GM03348 (cell line): Measurements from ENCODE around the gene DNM3.
"Not testable (repeated sequence)": the region's sequence is repeated elsewhere in the genome, so short reads cannot be mapped to it uniquely, and the experiment has no call there.

ENCODE experiments used
- DNase-seq: peaks from one replicate; pipeline ENCODE4 v3.0.0; 2012; ENCODE audit warnings: low spot score

Gene DNM3

DNA sequence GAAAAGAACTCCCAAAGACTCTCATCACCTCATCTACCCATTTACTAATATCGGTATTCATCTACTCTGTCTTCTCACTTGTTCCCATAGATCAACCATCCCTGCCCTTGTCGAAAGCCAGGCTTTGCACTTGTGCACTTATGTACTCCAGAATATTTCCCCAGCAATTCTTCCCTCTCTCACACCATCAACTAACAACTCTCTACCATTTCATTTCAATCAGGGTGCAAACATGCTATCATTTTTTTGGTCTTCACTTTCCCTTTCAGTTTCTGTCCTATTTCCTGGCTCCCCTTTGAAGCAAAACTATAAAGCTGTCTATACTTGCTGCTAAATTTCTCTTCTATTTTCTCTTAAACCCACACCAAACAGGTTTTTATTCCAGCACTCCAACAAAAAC is 585.9 kb downstream of the DNM3 start:
- DNase-seq, result no peak

DNA sequence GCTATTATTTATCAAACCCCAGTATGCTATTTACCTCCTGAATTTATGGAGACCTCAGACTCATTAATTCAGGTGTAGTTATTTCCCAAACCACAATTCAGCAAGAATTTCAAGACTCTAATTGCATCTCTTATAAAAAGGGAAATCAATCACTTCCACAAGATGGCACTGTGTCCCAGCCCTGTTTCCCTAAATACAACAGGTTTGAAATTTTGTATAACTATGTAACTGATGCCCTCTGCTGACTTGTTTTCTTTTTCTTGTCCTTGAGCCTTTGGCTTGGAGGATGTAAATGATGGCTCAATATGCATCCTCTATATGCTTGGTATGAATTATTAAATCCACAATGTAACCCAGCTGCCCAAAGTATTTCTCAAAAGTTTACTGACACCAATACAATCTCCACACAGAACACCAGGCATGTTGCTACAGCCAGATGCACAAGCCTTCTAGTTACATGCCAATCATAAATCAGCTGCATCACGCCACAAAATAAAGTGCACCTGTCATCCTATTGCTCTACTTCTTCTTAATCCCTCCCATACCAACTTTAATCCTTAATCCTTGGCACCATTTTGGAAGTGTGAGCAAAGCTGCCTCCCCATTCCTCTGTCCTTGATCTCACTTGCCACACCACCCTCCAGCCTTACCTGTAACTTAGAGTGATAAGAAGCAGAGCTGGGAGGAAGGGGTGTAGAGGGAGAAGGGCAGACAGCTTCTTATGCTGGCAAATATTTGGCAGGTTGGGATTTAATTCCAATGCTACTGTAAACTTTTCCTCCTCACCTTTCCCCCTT is 588.2 kb downstream of the DNM3 start:
- peak; percentile 75 for DNase-seq

DNA sequence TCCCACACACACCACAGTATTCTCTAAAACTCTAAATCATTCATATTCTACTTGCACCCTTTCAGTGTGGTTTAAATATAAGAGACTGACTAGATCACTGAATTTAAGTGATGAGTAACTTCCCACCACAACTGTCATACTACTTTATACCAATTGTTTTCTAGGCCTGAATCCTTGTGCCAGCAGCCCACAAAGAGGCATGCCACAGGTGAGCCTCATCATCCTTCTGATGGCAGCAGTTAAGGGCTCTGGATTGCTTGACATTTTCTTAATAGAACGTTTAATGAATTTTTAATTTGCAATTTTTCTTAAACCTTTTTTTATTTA is 588.8 kb downstream of the DNM3 start:
- no peak for DNase-seq

DNA sequence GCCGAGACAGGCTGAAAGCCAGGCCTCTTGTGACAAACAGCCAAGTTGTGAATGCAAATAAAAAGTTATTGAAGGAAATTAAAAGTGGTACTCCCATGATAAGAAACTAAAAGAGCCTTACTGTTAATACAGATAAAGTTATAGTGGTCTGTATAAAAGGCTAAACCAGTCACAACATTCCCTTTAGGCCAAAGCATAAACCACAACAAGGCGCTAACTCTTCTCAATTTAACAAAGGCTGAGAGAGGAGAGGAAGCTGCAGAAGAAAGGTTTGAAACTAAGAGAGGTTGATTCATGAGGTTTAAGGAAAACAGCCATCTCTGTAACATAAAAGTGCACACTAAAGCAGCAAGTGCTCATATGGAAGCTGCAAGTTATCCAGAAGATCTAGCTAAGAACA is 589.9 kb downstream of the DNM3 start:
- no peak for DNase-seq

DNA sequence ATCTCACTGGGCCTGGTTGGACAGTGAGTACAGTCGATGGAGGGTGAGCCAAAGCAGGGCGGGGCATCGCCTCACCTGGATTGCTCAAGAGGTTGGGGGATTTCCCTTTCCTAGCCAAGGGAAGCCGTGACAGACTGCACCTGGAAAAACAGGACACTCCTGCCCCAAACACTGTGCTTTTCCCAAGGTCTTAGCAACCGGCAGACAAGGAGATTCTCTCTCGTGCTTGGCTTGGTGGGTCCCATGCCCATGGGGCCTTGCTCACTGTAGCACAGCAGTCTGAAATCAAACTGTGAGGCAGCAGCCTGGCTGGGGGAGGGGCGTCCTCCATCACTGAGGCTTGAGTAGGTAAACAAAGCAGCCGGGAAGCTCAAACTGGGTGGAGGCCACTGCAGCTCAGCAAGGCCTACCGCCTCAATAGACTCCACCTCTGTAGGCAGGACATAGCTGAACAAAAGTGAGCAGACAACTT is 590.5 kb downstream of the DNM3 start:
- DNase-seq, result no peak

DNA sequence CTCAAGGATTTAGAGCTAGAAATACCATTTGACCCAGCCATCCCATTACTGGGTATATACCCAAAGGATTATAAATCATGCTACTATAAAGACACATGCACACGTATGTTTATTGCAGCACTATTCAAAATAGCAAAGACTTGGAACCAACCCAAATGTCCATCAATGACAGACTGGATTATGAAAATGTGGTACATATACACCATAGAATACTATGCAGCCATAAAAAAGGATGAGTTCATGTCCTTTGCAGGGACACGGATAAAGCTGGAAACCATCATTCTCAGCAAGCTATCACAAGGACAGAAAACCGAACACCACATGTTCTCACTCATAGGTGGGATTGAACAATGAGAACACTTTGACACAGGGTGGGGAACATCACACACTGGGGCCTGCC is 595.9 kb downstream of the DNM3 start:
- not testable (repeated sequence) for DNase-seq

DNA sequence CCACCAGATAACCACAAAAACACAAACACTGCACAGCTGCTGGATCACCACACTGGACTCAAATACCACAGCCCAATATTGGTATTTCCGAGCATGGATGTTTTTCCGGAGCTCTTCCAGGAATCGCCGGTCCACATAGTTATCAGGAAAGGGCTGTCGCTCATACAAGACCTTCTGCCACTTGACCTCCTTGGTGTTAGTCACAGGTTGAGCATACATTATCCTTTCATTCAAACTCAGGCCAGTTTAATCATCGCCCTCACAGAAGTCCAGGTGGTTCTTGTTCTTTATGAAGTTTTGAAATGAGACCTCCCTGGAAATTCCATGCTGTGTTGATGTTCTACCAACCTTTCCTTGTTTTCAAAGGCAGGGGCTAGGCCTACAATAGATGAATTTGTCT is 601.1 kb downstream of the DNM3 start:
- DNase-seq, result no peak

DNA sequence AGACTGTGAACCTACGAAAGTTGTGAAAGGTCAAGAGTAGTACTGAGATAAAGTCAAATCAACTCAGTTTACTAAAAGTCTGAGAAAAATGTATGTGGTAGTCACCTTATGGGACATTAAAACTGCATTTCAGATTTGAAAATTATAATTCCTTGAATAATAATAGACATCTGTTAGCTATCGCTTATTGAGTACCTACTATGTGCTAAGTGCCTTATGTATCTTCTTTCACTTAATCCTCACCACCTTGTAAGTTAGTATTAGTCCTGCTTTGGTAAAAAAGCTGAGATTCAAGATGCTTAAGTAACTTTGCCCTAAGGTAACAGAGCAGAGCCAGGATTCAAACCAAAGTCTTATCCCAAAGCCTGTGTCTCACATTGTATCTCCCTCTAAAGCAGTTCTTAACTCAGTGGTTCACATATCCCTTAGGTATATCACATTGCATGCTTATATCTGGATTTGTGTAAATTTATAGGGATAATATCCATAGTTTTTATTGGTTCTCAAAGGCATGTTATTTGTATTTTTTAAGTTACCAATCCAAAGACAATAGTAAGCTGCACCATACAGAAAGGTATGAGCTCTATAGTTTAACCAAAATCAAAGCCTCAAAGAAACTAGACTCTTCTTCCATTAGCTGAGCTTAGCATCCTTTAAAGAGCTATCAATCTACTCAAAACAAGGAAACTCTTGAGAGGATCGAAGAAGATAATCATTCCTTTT is 601.7 kb downstream of the DNM3 start:
- DNase-seq, result no peak

DNA sequence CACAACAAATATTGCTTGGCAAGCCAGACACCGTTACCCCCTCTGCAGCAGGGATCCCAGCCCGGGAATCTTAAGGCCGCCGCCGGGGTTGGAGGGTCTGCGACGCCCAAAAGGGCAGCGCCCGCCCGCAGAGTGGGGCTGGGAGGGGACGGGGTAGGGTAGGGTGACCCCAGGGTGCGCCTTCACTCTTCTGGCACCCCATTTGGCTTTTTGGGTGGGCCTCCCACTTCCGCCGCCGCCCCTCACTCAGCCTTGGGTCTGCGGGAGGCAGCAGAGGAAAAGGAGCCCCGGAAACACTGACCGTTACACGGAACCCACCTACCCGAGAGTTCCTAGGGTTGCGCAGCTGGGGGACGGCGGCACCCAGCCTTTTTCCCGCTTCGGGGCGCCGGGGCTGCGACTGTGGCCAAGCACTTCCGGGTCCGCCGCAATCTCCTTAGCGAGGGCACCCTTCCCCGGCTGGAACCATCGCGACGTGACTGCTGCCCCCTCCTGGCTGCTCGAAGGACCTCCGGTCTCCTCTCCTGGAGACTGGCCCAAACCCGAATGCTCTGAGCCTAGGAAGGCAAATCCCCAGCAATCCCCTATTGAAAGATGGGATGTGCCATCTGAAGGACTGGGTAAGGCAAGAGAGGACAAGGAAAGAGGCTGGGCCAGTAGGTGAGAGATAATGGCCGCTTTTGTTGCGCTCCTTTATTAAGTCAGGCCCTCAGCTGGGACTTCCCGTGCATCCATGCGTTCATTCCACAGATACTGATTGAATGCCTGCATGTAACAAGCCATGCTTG is 602.6 kb downstream of the DNM3 start, which contains the start of gene PIGC:
Gene PIGC (minus strand): TSS at position 404 of the 788 bp plus-strand sequence. CDS start 1,447 bp downstream, outside the sequence.
- DNase-seq, result peak; percentile 96

DNA sequence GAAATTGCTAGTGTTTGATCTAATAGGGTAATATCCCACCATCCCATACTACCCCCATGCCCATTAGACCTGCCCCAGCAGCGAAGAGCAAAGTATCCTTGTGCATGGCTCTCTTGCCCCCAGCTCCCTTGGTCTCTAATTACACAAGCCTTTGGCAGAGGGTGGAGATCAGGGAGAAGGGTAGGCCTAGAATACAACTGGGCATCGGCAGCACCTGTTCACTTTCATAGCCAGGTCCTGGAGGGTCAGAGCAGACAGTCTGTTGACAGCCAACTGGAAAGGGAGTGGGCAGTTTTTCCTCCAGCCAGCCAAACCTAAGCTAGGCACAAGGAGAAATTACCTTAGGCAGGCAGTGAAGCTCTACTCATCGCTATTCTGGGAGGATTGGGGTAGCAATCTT is 605.2 kb downstream of the DNM3 start:
- DNase-seq, result no peak

DNA sequence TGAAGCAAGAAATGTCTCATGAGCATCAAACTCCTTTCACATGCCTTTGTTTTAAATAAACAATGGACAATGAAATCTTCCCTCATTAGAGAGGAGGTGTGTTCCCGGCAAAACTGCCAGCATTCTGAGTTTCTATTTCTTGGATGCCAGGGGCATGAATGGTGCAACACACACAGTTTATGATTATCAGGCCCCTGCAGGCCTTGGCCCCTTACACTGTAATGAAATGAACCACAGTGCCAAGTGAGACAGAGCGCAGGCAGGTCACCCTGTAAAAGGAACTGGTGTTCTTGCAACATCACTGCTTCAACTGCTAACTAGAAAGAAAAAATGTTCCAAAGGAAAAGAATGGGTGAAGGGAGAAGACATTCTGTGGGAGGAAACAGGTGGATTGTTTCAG is 606.3 kb downstream of the DNM3 start:
- DNase-seq, result no peak

DNA sequence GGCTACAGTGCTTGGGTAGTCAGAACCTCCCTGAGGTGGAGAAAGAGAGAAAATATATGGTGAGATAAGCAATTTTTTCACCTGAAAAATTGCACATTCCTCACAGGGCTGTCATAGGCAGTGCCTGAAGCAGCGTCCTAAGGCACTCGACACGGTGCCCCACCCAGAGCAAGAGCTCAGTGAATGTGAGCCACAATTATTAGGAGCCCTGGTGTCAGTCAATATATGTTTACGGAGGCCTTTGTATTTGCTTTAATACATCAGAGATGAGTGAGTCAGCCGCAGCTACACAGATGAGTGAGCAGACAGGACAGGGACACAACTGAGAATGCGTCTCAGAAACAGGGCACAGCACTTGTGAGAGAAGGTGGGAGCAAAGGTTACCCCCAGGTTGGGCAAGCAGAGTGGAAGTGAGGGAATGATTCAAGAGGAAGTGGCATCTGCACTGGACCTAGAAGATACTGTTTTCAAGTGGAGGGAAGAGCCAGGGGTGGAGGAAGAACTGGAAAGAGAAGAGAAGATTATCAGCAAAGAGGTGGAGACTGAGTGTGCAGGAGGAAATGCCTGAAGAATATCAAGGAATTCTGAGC is 607.8 kb downstream of the DNM3 start:
- no peak for DNase-seq

DNA sequence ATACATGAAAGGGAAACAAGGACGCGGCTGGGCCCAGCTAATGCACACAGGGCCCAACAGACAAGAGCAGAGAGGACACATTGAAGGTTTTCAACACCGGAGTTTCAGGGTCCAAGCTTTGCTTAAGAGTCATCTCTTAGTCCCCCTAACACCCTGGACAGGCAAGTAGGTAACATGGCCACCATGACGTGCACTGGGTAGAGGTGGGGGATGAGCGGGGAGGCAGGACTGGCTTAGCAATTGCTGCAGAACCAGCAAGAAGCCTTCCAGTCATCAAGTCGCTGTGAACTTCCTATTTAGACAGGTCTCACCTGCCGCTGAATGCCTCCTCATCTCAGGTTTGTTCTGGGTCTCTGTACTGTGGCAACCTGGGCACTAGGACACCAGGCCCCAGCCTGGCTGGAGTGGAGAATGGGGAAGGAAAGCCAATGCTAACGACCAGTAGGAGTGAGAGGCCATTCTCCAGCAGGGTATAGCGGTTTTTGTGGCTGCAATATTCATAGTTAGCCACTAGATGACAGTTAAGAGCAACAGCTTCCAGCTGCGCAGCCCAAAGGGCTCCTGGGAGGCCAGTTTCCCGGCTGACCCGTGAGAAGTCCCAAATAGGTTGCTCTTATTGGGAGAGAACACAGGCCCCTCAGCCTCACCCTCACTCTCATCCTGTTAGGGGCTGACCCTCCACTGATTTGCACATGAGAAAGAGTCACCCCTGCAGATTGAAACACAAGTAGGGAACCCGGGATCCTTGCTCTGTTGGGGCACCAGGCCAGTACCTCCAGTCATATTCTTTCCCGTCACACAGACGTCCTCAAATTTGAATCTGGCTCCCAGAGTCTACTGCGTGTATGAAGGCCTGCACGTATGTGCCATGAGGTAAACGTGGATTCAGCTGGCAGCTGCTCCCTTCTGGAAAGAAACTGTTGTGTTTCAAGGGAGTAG is 608.6 kb downstream of the DNM3 start:
- DNase-seq, result peak; percentile 89

DNA sequence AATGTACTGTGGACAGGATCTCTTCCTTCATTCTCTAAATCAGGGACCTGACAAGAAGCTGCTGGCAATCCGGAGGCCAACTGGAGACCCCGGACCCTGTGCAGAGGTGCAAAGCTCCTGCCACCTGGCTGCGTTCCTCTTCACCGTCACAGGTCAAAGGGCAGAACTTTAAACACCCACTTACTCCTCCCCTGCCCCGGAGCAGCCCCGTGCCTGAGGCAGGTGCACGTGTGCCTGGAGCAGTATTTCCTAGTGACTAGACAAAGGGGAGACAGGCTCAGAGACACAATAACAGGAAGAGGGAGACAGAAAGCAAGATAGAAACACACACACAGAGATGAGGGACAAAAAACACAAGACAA is 609.2 kb downstream of the DNM3 start:
- no peak for DNase-seq

DNA sequence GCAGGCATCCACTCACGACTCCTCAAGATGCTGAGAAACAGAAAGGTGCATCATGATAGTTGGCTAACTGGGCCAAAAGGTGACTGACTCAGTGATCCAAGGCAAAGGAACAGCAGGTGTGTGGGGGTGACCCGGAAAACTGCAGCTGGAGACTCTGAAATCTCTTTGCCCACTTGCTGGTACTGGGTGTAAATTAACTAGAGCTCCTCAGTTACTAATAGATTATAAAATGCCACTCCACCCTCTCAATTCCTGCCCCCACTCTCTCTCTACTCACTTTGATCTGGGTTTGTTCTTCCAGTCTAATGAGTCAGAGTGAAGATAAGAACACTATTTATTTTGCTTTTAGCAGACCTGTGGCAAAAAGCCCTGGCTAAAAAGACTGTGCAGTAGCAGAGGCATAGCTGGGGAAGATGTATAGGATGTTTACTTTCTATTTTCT is 609.7 kb downstream of the DNM3 start:
- DNase-seq, result peak; percentile 19

DNA sequence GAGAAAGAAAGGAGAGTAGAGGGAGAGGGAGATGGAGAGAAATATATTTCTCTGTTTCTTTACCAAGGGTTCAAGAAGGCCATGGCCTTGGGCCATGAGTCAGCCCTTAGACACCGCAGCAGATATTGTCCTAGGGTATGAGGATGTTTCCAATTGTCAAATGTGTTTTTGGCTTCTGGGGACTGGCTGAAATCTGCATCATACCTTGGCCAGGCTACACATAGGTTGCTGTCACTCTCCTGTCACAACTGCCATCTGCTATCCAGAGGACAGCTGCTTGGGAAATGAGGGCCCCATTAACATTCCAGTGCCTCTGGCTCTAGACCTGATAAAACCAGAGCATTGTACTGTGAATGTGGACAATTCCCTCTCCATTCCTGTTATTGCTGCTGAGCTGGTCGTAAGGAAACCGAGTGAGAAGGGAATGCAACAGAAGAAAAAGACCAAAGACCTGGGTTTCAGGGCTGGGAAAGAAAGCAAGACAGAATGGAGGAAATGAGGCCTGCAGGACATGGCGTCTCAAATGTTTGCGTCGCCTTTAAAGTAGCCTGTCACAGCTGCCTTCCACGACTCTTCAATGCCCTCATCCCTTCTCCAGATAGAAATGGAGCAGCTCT is 611.3 kb downstream of the DNM3 start:
- no peak for DNase-seq

DNA sequence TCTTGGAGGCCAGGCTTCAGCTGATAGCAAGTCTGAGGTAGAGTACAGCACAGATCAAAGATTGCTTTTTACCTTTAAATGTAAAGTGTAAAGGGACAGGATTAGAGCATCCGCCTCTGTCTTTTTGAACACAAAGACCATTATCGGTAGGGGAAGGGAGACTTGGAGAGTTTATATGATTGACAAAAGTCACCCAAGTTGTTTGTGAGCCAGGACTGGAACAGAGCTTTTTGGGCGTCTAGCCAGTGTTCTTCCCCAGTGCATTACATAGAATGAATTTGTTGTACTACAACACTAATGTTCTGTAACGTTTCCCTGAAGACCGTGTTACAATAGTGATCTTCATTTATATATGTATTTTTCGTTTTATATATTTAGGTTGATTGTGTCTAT is 611.9 kb downstream of the DNM3 start:
- no peak for DNase-seq

DNA sequence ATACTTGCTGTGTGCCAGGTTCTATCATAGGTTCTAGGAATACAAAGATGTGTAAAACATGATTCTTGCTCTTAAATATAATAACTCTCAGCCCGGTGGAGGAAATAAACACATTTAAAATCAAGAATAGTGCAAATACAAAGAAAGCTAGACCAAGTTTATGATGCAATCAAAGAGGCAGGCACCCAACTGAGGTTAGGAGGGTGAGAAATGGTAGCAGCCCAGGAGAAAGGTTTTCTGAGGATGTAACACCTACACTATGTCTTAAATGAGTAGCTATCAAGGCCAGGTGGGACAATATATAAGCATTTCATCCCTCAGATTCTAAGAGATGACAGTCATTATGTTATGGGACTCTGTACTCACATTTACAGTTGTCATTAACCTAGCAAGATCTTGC is 612.3 kb downstream of the DNM3 start:
- DNase-seq, result no peak

DNA sequence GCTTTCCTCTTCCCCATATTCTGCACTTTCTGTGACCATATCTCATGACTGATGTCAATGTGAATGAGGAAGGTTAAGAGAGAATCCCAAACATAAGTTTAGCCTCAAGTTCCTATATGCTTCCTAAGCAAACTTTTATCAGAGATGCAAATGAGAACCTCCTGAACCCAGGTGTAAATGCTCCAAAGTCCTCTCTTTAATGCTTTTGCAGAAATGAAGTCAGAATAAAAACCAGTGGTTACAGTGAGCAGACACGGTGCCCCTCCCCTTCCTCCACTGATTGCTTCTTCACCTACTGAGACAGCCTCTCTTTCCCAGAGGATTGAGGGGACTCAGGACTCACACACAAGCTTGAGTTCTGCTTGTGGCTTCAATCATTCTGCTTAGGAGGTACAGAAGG is 614.2 kb downstream of the DNM3 start:
- DNase-seq, result no peak

DNA sequence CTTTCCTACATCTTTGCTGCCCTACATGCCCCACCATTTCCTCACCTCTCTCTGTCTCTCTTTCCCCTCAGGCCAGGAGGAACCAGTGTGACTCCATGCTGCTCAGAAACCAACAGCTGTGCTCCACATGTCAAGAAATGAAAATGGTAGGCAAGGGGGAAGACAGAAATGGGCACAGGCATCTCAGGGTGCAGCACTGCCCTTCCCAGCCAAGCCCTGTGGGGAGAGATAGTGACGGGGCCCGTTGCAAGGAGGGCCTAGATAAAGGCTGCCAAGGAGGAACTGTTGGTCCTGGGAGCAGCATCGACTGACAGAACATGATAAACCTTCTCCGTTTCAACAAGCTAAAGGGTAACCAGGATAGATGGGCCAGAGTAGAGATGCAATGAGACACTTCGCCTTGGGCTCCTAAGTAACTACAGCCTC is 615.1 kb downstream of the DNM3 start:
- no peak for DNase-seq
